Panc1 (cell line): Measurements from ENCODE around the gene IRF2. TPM values are rescaled to one million over a fixed set of nuclear protein-coding genes. Genes with fewer than 3 reads are reported as not detected.

Experiments used
- ATAC-seq: fragments of 200-7000 bp; cut with Tn5 transposase; 2 replicates; pipeline ENCODE4 v1.9.1; 2020; ENCODE audit warnings: mild to moderate bottlenecking, moderate library complexity
- BruUV-seq: library from RNA; stranded (reverse); fragments of 400-500 nt; replicated peaks from 2 replicates; lab custom pipeline; 2021; lab: Mats Ljungman, UMichigan
- CTCF ChIA-PET: fragments of 300-600 bp; sonication (Branson Sonifier 250); formaldehyde crosslinking; loops from one replicate; lab custom pipeline; 2022; ENCODE audit warnings: antibody characterized with exemption; lab: Charles Lee
- POLR2A ChIA-PET: fragments of 300-600 bp; sonication (Branson Sonifier 250); formaldehyde crosslinking; loops from one replicate; lab custom pipeline; 2022; ENCODE audit warnings: antibody characterized with exemption; lab: Charles Lee
- DNase-seq: peaks from one replicate; pipeline ENCODE4 v3.0.0-alpha.2; 2010; ENCODE audit warnings: low read depth, low spot score
- H3K27ac ChIP-seq: 2 replicates; pipeline ENCODE4 v1.5.1; 2011; ENCODE audit warnings: mild to moderate bottlenecking, low read length, inconsistent platforms
- H3K27me3 ChIP-seq: fragments of 200-500 bp; sonication (Bioruptor generic); 2 replicates; pipeline ENCODE4 v1.6.0; 2014; ENCODE audit warnings: low read length, inconsistent platforms; ENCODE audit not compliant: control insufficient read depth, insufficient read depth
- H3K36me3 ChIP-seq: fragments of 200-500 bp; sonication (Bioruptor generic); 2 replicates; pipeline ENCODE4 v1.5.1; 2014; ENCODE audit warnings: inconsistent platforms, mild to moderate bottlenecking, low read length, moderate library complexity; ENCODE audit not compliant: control insufficient read depth, insufficient read depth
- H3K4me1 ChIP-seq: 2 replicates; pipeline ENCODE4 v1.5.1; 2011; ENCODE audit warnings: inconsistent platforms, mild to moderate bottlenecking, low read length, moderate library complexity; ENCODE audit not compliant: control insufficient read depth, insufficient read depth
- H3K4me3 ChIP-seq, 2 experiments: 2 replicates each; pipeline ENCODE4 v1.5.1; 2011 to 2012; ENCODE audit warnings: low read depth in 2 of 2, low read length in 2 of 2, mild to moderate bottlenecking in 2 of 2, inconsistent platforms in 1 of 2, moderate library complexity in 1 of 2
- H3K9me3 ChIP-seq: fragments of 200-500 bp; sonication (Bioruptor generic); 2 replicates; pipeline ENCODE4 v1.5.1; 2014; ENCODE audit warnings: low read depth, mild to moderate bottlenecking, inconsistent platforms, low read length, moderate library complexity; ENCODE audit not compliant: control insufficient read depth, insufficient read depth
- POLR2AphosphoS5 ChIP-seq: IDR thresholded peaks from 2 replicates; pipeline ENCODE4 v1.6.1; 2012; ENCODE audit warnings: mild to moderate bottlenecking, low read depth, low read length, moderate library complexity
- SIN3A ChIP-seq: IDR thresholded peaks from 2 replicates; pipeline ENCODE4 v1.6.1; 2012; ENCODE audit warnings: low read depth, mild to moderate bottlenecking, low read length, moderate library complexity, borderline replicate concordance; ENCODE audit not compliant: insufficient read depth
- TCF7L2 ChIP-seq: IDR thresholded peaks from 2 replicates; pipeline ENCODE4 v1.6.1; 2011; ENCODE audit warnings: mild to moderate bottlenecking, low read depth, low read length, inconsistent platforms
- in situ Hi-C: cut with HindIII; loops from 2 replicates; pipeline ENCODE4 v1.10.0; 2016; ENCODE audit warnings: low sequenced_read_pairs, low pct_unique_long_range_greater_than_20kb
- intact Hi-C: fragments of 100-400 bp; cut with micrococcal nuclease; formaldehyde crosslinking; loops from one replicate; pipeline ENCODE4 v1.10.0; 2022; ENCODE audit not compliant: unreplicated experiment
- total RNA-seq: library from RNA; stranded (reverse); gene quantifications from one replicate; pipeline ENCODE4 v1.2.1, GENCODE V29; 2021; ENCODE audit not compliant: unreplicated experiment
- TF ChIP-seq, protein P1 (sequence below): fragments of 450-650 bp; IDR thresholded peaks from 2 replicates; pipeline ENCODE4 v1.5.1; 2017; ENCODE audit warnings: mild to moderate bottlenecking
- TF ChIP-seq, protein P2 (sequence below), 2 experiments: IDR thresholded peaks; 2 replicates each; pipeline ENCODE4 v1.6.1; 2011 to 2012; ENCODE audit warnings: low read depth in 2 of 2, control low read depth in 1 of 2, low read length in 1 of 2, mild to moderate bottlenecking in 1 of 2, moderate library complexity in 1 of 2; ENCODE audit not compliant: insufficient read depth in 1 of 2

Gene IRF2
- total RNA-seq, 1 experiment from 2014 or later = 16.2 TPM

DNA sequence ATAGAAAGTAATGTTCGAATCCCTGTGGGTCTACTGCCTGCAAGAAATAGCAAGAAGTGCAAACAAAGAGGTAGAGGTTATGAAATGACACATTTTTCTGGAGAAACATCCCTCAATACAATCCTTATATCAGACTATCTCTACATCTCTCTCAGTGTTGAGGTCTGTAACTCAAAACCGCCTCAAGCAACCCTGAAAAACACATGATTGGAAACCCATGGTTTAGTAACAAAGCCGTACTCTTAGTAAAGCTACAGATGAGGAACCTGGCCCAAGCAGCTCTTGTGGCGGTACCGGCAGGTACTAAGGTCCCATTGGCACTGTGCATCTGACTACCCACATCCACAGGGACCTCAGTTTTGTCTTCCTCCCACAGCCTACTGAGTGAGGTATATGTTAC, 53.9 kb downstream of the IRF2 start:
- Histone ChIP-seq H3K4me1 (peaks cover 12% of the 10 kb centered on the region), H3K27me3 (no peaks in the 10 kb centered on the region), H3K4me3 (no peak overlapping the region), H3K27ac (no peak overlapping the region), H3K9me3 (no peaks in the 10 kb centered on the region; the same call in 1 of the 2 replicates), H3K36me3 (no peaks in the 10 kb centered on the region)
- TF ChIP-seq, protein P1, sequence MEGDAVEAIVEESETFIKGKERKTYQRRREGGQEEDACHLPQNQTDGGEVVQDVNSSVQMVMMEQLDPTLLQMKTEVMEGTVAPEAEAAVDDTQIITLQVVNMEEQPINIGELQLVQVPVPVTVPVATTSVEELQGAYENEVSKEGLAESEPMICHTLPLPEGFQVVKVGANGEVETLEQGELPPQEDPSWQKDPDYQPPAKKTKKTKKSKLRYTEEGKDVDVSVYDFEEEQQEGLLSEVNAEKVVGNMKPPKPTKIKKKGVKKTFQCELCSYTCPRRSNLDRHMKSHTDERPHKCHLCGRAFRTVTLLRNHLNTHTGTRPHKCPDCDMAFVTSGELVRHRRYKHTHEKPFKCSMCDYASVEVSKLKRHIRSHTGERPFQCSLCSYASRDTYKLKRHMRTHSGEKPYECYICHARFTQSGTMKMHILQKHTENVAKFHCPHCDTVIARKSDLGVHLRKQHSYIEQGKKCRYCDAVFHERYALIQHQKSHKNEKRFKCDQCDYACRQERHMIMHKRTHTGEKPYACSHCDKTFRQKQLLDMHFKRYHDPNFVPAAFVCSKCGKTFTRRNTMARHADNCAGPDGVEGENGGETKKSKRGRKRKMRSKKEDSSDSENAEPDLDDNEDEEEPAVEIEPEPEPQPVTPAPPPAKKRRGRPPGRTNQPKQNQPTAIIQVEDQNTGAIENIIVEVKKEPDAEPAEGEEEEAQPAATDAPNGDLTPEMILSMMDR = no peak
- TF ChIP-seq, protein P2, sequence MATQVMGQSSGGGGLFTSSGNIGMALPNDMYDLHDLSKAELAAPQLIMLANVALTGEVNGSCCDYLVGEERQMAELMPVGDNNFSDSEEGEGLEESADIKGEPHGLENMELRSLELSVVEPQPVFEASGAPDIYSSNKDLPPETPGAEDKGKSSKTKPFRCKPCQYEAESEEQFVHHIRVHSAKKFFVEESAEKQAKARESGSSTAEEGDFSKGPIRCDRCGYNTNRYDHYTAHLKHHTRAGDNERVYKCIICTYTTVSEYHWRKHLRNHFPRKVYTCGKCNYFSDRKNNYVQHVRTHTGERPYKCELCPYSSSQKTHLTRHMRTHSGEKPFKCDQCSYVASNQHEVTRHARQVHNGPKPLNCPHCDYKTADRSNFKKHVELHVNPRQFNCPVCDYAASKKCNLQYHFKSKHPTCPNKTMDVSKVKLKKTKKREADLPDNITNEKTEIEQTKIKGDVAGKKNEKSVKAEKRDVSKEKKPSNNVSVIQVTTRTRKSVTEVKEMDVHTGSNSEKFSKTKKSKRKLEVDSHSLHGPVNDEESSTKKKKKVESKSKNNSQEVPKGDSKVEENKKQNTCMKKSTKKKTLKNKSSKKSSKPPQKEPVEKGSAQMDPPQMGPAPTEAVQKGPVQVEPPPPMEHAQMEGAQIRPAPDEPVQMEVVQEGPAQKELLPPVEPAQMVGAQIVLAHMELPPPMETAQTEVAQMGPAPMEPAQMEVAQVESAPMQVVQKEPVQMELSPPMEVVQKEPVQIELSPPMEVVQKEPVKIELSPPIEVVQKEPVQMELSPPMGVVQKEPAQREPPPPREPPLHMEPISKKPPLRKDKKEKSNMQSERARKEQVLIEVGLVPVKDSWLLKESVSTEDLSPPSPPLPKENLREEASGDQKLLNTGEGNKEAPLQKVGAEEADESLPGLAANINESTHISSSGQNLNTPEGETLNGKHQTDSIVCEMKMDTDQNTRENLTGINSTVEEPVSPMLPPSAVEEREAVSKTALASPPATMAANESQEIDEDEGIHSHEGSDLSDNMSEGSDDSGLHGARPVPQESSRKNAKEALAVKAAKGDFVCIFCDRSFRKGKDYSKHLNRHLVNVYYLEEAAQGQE (IDR thresholded peaks at IDR 0.05; ENCODE audit: insufficient read depth in 1 of 2, low read depth in 2 of 2, low read length in 1 of 2) = no peak
- no peak for TF ChIP-seq TCF7L2
- no peak for TF ChIP-seq POLR2AphosphoS5
- TF ChIP-seq SIN3A = no peak
- CTCF ChIA-PET = no interaction called here
- in situ Hi-C loops (no loop called here), intact Hi-C loops (no loop called here)
- DNase-seq (no peak), ATAC-seq (no peak)
- POLR2A ChIA-PET = interaction anchor here (0.5 kb wide), 1 partner anchor 118 kb away, joined by 5 read pairs; no protein-coding TSS in a partner anchor
- no TSS peak for BruUV-seq

GRCh38 chr4:184419976-184420375, 54.4 kb downstream of the IRF2 start:
- ChIA-PET POLR2A (no interaction called here), CTCF (no interaction called here)
- DNase-seq = no peak
- Histone ChIP-seq H3K4me1 (peaks cover 12% of the 10 kb centered on the region), H3K4me3 (no peak overlapping the region), H3K36me3 (no peaks in the 10 kb centered on the region), H3K9me3 (no peaks in the 10 kb centered on the region; the same call in 1 of the 2 replicates), H3K27ac (no peak overlapping the region), H3K27me3 (no peaks in the 10 kb centered on the region)
- in situ Hi-C loops = no loop called here
- intact Hi-C loops = no loop called here
- ATAC-seq = no peak
- no TSS peak for BruUV-seq
- TF ChIP-seq SIN3A (no peak), POLR2AphosphoS5 (no peak)
- TF ChIP-seq, protein P2 (IDR thresholded peaks at IDR 0.05; ENCODE audit: insufficient read depth in 1 of 2, low read depth in 2 of 2, low read length in 1 of 2) = no peak
